ENCODE measurements around the gene ARL14.
A peak's percentile ranks its signal among the peaks of the same experiment; 100 is the strongest.

ARL14 gene
- total RNA-seq, result 0 to 0.05 (median 0) reads per million in 18 experiments

- no peak for DNase-seq
Measured at GRCh38 chr3:160676547-160677303, at the start of gene ARL14. ARL14 (plus strand) TSS chr3:160677160; CDS start chr3:160677347, 187 bp downstream.

- DNase-seq, result no peak
Measured at GRCh38 chr3:160629491-160629890, 47.5 kb upstream of the ARL14 start.

GRCh38 chr3:160633361-160634083 is 43.4 kb upstream of the ARL14 start:
- no peak for DNase-seq

- no peak for DNase-seq
Measured at GRCh38 chr3:160635213-160635612, 41.7 kb upstream of the ARL14 start.

- no peak for DNase-seq
Measured at GRCh38 chr3:160637086-160637485, 39.9 kb upstream of the ARL14 start.

GRCh38 chr3:160638184-160638583 is 38.8 kb upstream of the ARL14 start:
- no peak for DNase-seq

- DNase-seq, result no peak
Measured at GRCh38 chr3:160641665-160642309, 35.2 kb upstream of the ARL14 start.

- no peak for DNase-seq
Measured at GRCh38 chr3:160643994-160644393, 33.0 kb upstream of the ARL14 start.

- DNase-seq, result peak in 1 of 2 donors; percentile 2
Measured at GRCh38 chr3:160644491-160644890, 32.5 kb upstream of the ARL14 start.

- no peak for DNase-seq
Measured at GRCh38 chr3:160648701-160649100, 28.3 kb upstream of the ARL14 start.

- DNase-seq, result no peak
Measured at GRCh38 chr3:160649596-160649995, 27.4 kb upstream of the ARL14 start.

- DNase-seq, result no peak
Measured at GRCh38 chr3:160653512-160653911, 23.4 kb upstream of the ARL14 start.

- no peak for DNase-seq
Measured at GRCh38 chr3:160660902-160661301, 16.1 kb upstream of the ARL14 start.

GRCh38 chr3:160661660-160662059 is 15.3 kb upstream of the ARL14 start:
- no peak for DNase-seq

- no peak for DNase-seq
Measured at GRCh38 chr3:160665231-160665630, 11.7 kb upstream of the ARL14 start.

- no peak for DNase-seq
Measured at GRCh38 chr3:160665784-160666526, 11.0 kb upstream of the ARL14 start.

- DNase-seq, result no peak
Measured at GRCh38 chr3:160667452-160667851, 9.5 kb upstream of the ARL14 start.

GRCh38 chr3:160668454-160668853 is 8.5 kb upstream of the ARL14 start:
- DNase-seq, result no peak

- DNase-seq, result no peak
Measured at GRCh38 chr3:160671231-160671630, 5.7 kb upstream of the ARL14 start.

- DNase-seq, result no peak
Measured at GRCh38 chr3:160671995-160672394, 5.0 kb upstream of the ARL14 start.

- no peak for DNase-seq
Measured at GRCh38 chr3:160673188-160673587, 3.8 kb upstream of the ARL14 start.

GRCh38 chr3:160675566-160676124 is 1.3 kb upstream of the ARL14 start:
- no peak for DNase-seq
